A673 (cell line): ENCODE results near the gene B4GALT3.

Experiments used
- CTCF ChIP-seq: fragments of 300-800, 200-600 bp; sonication (generic); conservative IDR thresholded peaks from 2 replicates; pipeline ENCODE4 v1.5.1; 2017; ENCODE audit warnings: low read depth, mild to moderate bottlenecking, antibody characterized with exemption, low read length, moderate library complexity, mixed read lengths
- EZH2 ChIP-seq: fragments of 200-600 bp; sonication (generic); IDR thresholded peaks from 2 replicates; pipeline ENCODE4 v1.6.1; 2017; ENCODE audit warnings: borderline replicate concordance, low read depth, mild to moderate bottlenecking, mixed read lengths, antibody characterized with exemption, low read length; ENCODE audit not compliant: poor library complexity, severe bottlenecking

GRCh38 chr1:161180639-161181038, 3.3 kb upstream of the B4GALT3 start:
- TF ChIP-seq CTCF (peak; percentile 65), EZH2 (no peak)
